HEK293T (cell line): ENCODE measurements around the gene COL9A3.

Experiments used
- BHLHE40 ChIP-seq: fragments of 450-650 bp; IDR thresholded peaks from 2 replicates; pipeline ENCODE4 v1.6.1; 2016; ENCODE audit warnings: mild to moderate bottlenecking, moderate library complexity, borderline replicate concordance
- CTBP1 ChIP-seq: fragments of 450-650 bp; IDR thresholded peaks from 2 replicates; pipeline ENCODE4 v1.6.1; 2016; ENCODE audit warnings: borderline replicate concordance
- ELF4 ChIP-seq: fragments of 450-650 bp; IDR thresholded peaks from 2 replicates; pipeline ENCODE4 v1.6.1; 2017; ENCODE audit warnings: antibody characterized with exemption
- FOXA1 ChIP-seq: fragments of 450-650 bp; IDR thresholded peaks from 2 replicates; pipeline ENCODE4 v1.6.1; 2016; ENCODE audit warnings: mild to moderate bottlenecking
- FOXK2 ChIP-seq: fragments of 450-650 bp; IDR thresholded peaks from 2 replicates; pipeline ENCODE4 v1.6.1; 2016; ENCODE audit warnings: mild to moderate bottlenecking
- FOXM1 ChIP-seq: fragments of 450-650 bp; IDR thresholded peaks from 2 replicates; pipeline ENCODE4 v1.6.1; 2017; ENCODE audit warnings: mild to moderate bottlenecking, borderline replicate concordance
- L3MBTL2 ChIP-seq: fragments of 450-650 bp; conservative IDR thresholded peaks from 2 replicates; pipeline ENCODE4 v1.6.1; 2016; ENCODE audit warnings: mild to moderate bottlenecking
- LEF1 ChIP-seq: fragments of 450-650 bp; IDR thresholded peaks from 2 replicates; pipeline ENCODE4 v1.6.1; 2017; ENCODE audit warnings: mild to moderate bottlenecking, borderline replicate concordance
- NFRKB ChIP-seq: fragments of 450-650 bp; IDR thresholded peaks from 2 replicates; pipeline ENCODE4 v1.6.1; 2016; ENCODE audit warnings: mild to moderate bottlenecking, moderate library complexity
- SP1 ChIP-seq: fragments of 450-650 bp; IDR thresholded peaks from 2 replicates; pipeline ENCODE4 v1.6.1; 2017
- SUZ12 ChIP-seq: fragments of 450-650 bp; IDR thresholded peaks from 2 replicates; pipeline ENCODE4 v1.6.1; 2016; ENCODE audit warnings: mild to moderate bottlenecking
- TARDBP ChIP-seq: fragments of 450-650 bp; IDR thresholded peaks from 2 replicates; pipeline ENCODE4 v1.6.1; 2016

- no peak for TF ChIP-seq SUZ12
- TF ChIP-seq FOXA1: no peak
- TF ChIP-seq LEF1: no peak
- TF ChIP-seq NFRKB: no peak
- no peak for TF ChIP-seq TARDBP
- no peak for TF ChIP-seq FOXM1
- TF ChIP-seq ELF4: no peak
- no peak for TF ChIP-seq SP1
- TF ChIP-seq CTBP1: no peak
- no peak for TF ChIP-seq FOXK2
- no peak for TF ChIP-seq BHLHE40
- TF ChIP-seq L3MBTL2: no peak
Measured at GRCh38 chr20:62889871-62890270, 73.0 kb downstream of the COL9A3 start.
